ENCODE results near the gene PICALM.

- TF ChIP-seq, protein P1, sequence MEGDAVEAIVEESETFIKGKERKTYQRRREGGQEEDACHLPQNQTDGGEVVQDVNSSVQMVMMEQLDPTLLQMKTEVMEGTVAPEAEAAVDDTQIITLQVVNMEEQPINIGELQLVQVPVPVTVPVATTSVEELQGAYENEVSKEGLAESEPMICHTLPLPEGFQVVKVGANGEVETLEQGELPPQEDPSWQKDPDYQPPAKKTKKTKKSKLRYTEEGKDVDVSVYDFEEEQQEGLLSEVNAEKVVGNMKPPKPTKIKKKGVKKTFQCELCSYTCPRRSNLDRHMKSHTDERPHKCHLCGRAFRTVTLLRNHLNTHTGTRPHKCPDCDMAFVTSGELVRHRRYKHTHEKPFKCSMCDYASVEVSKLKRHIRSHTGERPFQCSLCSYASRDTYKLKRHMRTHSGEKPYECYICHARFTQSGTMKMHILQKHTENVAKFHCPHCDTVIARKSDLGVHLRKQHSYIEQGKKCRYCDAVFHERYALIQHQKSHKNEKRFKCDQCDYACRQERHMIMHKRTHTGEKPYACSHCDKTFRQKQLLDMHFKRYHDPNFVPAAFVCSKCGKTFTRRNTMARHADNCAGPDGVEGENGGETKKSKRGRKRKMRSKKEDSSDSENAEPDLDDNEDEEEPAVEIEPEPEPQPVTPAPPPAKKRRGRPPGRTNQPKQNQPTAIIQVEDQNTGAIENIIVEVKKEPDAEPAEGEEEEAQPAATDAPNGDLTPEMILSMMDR (IDR thresholded peaks at IDR 0.05) = no peak
- no peak for TF ChIP-seq POLR2AphosphoS5 (IDR thresholded peaks at IDR 0.05)
- TF ChIP-seq POLR2A (IDR thresholded peaks at IDR 0.05) = no peak
Measured at GRCh38 chr11:85913513-85913912, 155.4 kb downstream of the PICALM start.

Measured in gastroesophageal sphincter (tissue), 3 donors.